Activated CD4-positive, alpha-beta memory T cell treated with anti-CD3 and anti-CD28 coated beads for 36 hours (primary cell): Measurements from ENCODE around the gene LILRA6. TPM values are rescaled to one million over a fixed set of nuclear protein-coding genes. Genes with fewer than 3 reads are reported as not detected.

Source experiments
- CTCF ChIA-PET: fragments of 350-600 bp; sonication (Branson Sonifier 250); formaldehyde crosslinking; loops from one replicate; lab custom pipeline; 2021; ENCODE audit warnings: antibody characterized with exemption, inconsistent platforms; lab: Charles Lee
- POLR2A ChIA-PET: fragments of 350-600 bp; sonication (Branson Sonifier 250); formaldehyde crosslinking; loops from one replicate; lab custom pipeline; 2021; ENCODE audit warnings: antibody characterized with exemption; lab: Charles Lee
- DNase-seq: peaks from one replicate; pipeline ENCODE4 v3.0.0-alpha.2; 2020
- H3K27ac Mint-ChIP-seq: one replicate; pipeline ENCODE4 v1.8.0; 2021; ENCODE audit warnings: mixed read lengths
- H3K27me3 Mint-ChIP-seq: one replicate; pipeline ENCODE4 v1.8.0; 2021; ENCODE audit warnings: mixed read lengths
- H3K36me3 Mint-ChIP-seq: one replicate; pipeline ENCODE4 v1.8.0; 2021; ENCODE audit warnings: mixed read lengths
- H3K4me1 Mint-ChIP-seq: one replicate; pipeline ENCODE4 v1.8.0; 2021; ENCODE audit warnings: low read depth, mixed read lengths
- H3K4me3 Mint-ChIP-seq: one replicate; pipeline ENCODE4 v1.8.0; 2021; ENCODE audit warnings: mild to moderate bottlenecking, mixed read lengths
- H3K9me3 Mint-ChIP-seq: one replicate; pipeline ENCODE4 v1.8.0; 2021; ENCODE audit warnings: mixed read lengths
- intact Hi-C: fragments of 100-400 bp; cut with micrococcal nuclease; formaldehyde crosslinking; loops from one replicate; pipeline ENCODE4 v1.15.1; 2023
- microRNA-seq: library from miRNA; unstranded; fragments of <30 nt; microRNA quantifications from one replicate; pipeline ENCODE4 v1.2.0, GENCODE V29; 2022; ENCODE audit warnings: borderline number of aligned reads, borderline microRNAs expressed, borderline replicate concordance
- total RNA-seq, 2 experiments: library from RNA; stranded (reverse); gene quantifications; one replicate each; pipeline ENCODE4 v1.2.3, GENCODE V29; 2021

Gene LILRA6
- total RNA-seq, 2 experiments from 2014 or later, result 0.26 TPM; not detected in 1

GRCh38 chr19:54189735-54190502 is 52.7 kb downstream of the LILRA6 start:
- peaks cover 29% of the 10 kb centered on the region for H3K36me3 Mint-ChIP-seq
- peaks cover 31% of the 10 kb centered on the region for H3K4me1 Mint-ChIP-seq
- ChIA-PET CTCF (interaction anchor here (0.8 to 2.3 kb wide), 12 partner anchors 11 to 78 kb away, joined by 3 to 12 read pairs (median 6); partner anchors contain the start of genes CNOT3, LENG1 and RPS9), POLR2A (interaction anchor here (0.9 to 7.8 kb wide), 12 partner anchors 10 to 323 kb away, joined by 3 to 103 read pairs (median 8); partner anchors contain the start of genes CNOT3, LENG1, LENG8 and LENG9)
- no peaks in the 10 kb centered on the region for H3K27me3 Mint-ChIP-seq
- peak overlapping the region; percentile 99 for H3K27ac Mint-ChIP-seq
- intact Hi-C loops, result loop anchor here (1.0 to 5.0 kb wide), 7 partner anchors 10 to 1462 kb away; partner anchors contain the start of genes CNOT3, LENG1, PRPF31 and RPS9
- DNase-seq, result peak; percentile 100
- H3K9me3 Mint-ChIP-seq, result no peaks in the 10 kb centered on the region
- peak overlapping the region; percentile 85 for H3K4me3 Mint-ChIP-seq

DNA sequence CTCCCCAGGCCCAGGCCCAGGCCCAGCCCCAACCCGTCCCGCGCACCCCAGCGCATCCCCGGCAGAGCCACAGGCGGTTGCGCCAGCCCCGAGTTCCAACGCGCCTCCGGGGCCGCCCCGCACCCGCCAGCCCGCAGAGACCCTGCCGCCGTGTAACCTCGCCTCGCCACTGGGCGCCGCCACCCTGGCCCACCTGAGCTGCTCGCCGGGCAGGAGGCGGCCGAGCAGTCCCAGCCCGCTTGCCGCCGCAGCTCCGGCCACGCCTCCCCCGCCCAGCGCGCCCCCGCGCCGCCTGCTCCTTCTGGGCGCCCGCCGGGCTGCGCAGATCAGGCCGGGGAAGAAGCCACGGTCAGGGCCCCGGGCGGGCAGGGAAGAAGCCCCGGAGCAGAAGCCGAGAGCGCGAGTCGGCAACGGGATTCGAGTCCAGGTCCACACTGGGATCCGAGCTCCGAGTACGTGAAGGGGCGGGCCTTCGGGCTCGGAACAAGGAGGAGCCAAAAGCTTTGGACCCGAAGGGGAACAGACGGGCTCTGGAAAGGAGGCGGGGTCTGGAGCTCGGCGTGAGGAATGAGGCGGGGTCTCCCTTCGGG is 53.4 kb downstream of the LILRA6 start, which contains the start of gene MBOAT7:
TSS of gene MBOAT7 (minus strand) at position 436 of the 590 bp plus-strand sequence. CDS start 1,072 bp downstream, outside the sequence.
- intact Hi-C loops, result no loop called here
- POLR2A ChIA-PET, result interaction anchor here (0.8 to 7.8 kb wide), 12 partner anchors 11 to 322 kb away, joined by 3 to 103 read pairs (median 7); partner anchors contain the start of genes CNOT3, LENG1, LENG8 and LENG9
- DNase-seq, result no peak

DNA sequence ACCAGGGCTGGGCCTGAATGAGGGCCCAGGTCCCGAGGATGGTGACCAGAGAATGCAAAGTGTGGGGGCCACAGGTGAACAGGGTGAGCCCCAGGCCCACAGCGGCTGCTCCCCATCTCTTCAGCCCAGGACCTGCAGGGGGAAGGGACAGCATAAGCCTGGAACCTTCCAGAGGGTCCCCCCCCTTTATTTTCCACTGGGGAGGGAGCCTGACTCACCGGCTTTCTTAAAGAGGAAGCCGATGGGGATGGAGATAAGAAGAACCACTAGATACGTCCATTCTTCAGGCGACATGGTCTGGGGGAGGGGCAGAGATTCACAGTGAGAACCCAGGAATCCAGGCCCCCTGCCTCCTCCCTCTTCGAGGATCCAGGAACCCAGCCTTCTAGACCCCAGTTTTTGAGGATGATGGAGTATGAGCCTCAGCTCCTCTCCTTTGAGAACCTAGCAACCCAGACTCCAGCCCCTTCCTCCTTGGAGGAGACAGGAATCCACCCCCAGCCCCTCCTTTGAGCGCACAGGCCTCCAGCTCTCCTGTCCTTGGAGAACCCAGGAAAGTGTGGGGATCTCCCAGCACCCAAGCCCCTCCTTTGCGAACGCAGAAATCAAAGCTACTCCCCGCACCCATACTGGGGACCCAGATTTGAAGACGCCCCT is 54.2 kb downstream of the LILRA6 start:
- Mint-ChIP-seq H3K27ac (peak overlapping the region; percentile 91), H3K36me3 (peaks cover 27% of the 10 kb centered on the region), H3K4me3 (peak overlapping the region; percentile 85), H3K9me3 (no peaks in the 10 kb centered on the region), H3K27me3 (no peaks in the 10 kb centered on the region), H3K4me1 (peaks cover 30% of the 10 kb centered on the region)
- ChIA-PET POLR2A (interaction anchor here (0.8 to 7.8 kb wide), 9 partner anchors 12 to 261 kb away, joined by 3 to 103 read pairs (median 9); partner anchors contain the start of genes LENG1, LENG8, PRPF31 and RPS9), CTCF (interaction anchor here (0.6 to 2.3 kb wide), 9 partner anchors 12 to 78 kb away, joined by 3 to 12 read pairs (median 6); partner anchors contain the start of genes CNOT3 and RPS9)
- peak; percentile 80 for DNase-seq
- intact Hi-C loops, result no loop called here

More for the DNA sequence above, 53.4 kb downstream of the LILRA6 start, which contains the start of gene MBOAT7:
- Mint-ChIP-seq H3K27ac (peak within 1 kb of the TSS; percentile 99), H3K4me1 (peaks cover 31% of the 10 kb centered on the region), H3K4me3 (peak within 1 kb of the TSS; percentile 85), H3K9me3 (no peaks in the 10 kb centered on the region), H3K36me3 (peaks cover 29% of the 10 kb centered on the region), H3K27me3 (no peaks in the 10 kb centered on the region)
- CTCF ChIA-PET, result interaction anchor here (0.8 to 2.3 kb wide), 11 partner anchors 11 to 79 kb away, joined by 3 to 12 read pairs (median 7); partner anchors contain the start of genes CNOT3, LENG1 and RPS9

- DNase-seq, result no peak
- no peaks in the 10 kb centered on the region for H3K27me3 Mint-ChIP-seq
- peak overlapping the region; percentile 26 for H3K4me3 Mint-ChIP-seq
- ChIA-PET CTCF (interaction anchor here (0.6 to 1.8 kb wide), 3 partner anchors 19 to 79 kb away, joined by 3 to 5 read pairs (median 4); no protein-coding TSS in a partner anchor), POLR2A (interaction anchor here (0.6 to 7.8 kb wide), 5 partner anchors 11 to 21 kb away, joined by 3 to 103 read pairs (median 4); partner anchors contain the start of gene RPS9)
- H3K4me1 Mint-ChIP-seq, result peaks cover 19% of the 10 kb centered on the region
- peak overlapping the region; percentile 91 for H3K27ac Mint-ChIP-seq
- peaks cover 23% of the 10 kb centered on the region for H3K36me3 Mint-ChIP-seq
- H3K9me3 Mint-ChIP-seq, result no peaks in the 10 kb centered on the region
- intact Hi-C loops, result no loop called here
Measured at GRCh38 chr19:54186934-54187381, 55.6 kb downstream of the LILRA6 start.

Small RNA genes within 50 kb of the gene (microRNA-seq; reads per million reads assigned to microRNA genes)
- not detected for gene MIR4752

Other genes with a start within 250 kb of the LILRA6 start
- gene VSTM1, start 178.9 kb downstream of the LILRA6 start, total RNA-seq, result not detected
- not detected for gene TARM1, start 161.4 kb downstream of the LILRA6 start, total RNA-seq
- under 1 TPM; 0.29 to 0.59 TPM for gene OSCAR, start 142.0 kb downstream of the LILRA6 start, total RNA-seq
- gene NDUFA3, start 139.9 kb downstream of the LILRA6 start, total RNA-seq, result 100 to 1,000 TPM; 106 to 113 TPM
- gene TFPT, start 127.1 kb downstream of the LILRA6 start, total RNA-seq, result 10 to 100 TPM; 27.1 to 31.6 TPM
- gene PRPF31, start 127.0 kb downstream of the LILRA6 start, total RNA-seq, result 10 to 100 TPM; 74.4 to 74.6 TPM
- gene CNOT3, start 105.0 kb downstream of the LILRA6 start, total RNA-seq, result 10 to 100 TPM; 54.6 to 58.7 TPM
- gene LENG1, start 83.1 kb downstream of the LILRA6 start, total RNA-seq, result 1 to 10 TPM; 4.7 to 5.3 TPM
- gene TMC4, start 69.6 kb downstream of the LILRA6 start, total RNA-seq, result under 1 TPM; 0.26 to 0.27 TPM
- 100 to 1,000 TPM; 107 to 112 TPM for gene MBOAT7, start 53.2 kb downstream of the LILRA6 start, total RNA-seq
- 10 to 100 TPM; 15.5 to 16.3 TPM for gene TSEN34, start 51.5 kb downstream of the LILRA6 start, total RNA-seq
- 1,000 to 10,000 TPM; 1,595 to 1,653 TPM for gene RPS9, start 41.9 kb downstream of the LILRA6 start, total RNA-seq
- 1 to 10 TPM in 1 of 2 experiments, under 1 TPM in 1; 0.68 to 1.6 TPM for gene LILRB3, start 19.8 kb downstream of the LILRA6 start, total RNA-seq
- not detected for gene LILRB5, start 14.5 kb upstream of the LILRA6 start, total RNA-seq
- gene LILRB2, start 38.3 kb upstream of the LILRA6 start, total RNA-seq, result not detected
- not detected for gene LILRA5, start 70.4 kb upstream of the LILRA6 start, total RNA-seq
- gene LILRA4, start 96.4 kb upstream of the LILRA6 start, total RNA-seq, result not detected
- gene LAIR1, start 122.1 kb upstream of the LILRA6 start, total RNA-seq, result 1 to 10 TPM; 4.9 to 5.7 TPM
- not detected for gene TTYH1, start 172.7 kb upstream of the LILRA6 start, total RNA-seq
- 100 to 1,000 TPM; 163 to 176 TPM for gene LENG8, start 206.4 kb upstream of the LILRA6 start, total RNA-seq
- gene LENG9, start 221.0 kb upstream of the LILRA6 start, total RNA-seq, result 1 to 10 TPM; 5.3 to 5.6 TPM
- not detected for gene CDC42EP5, start 230.5 kb upstream of the LILRA6 start, total RNA-seq